Dermis microvascular lymphatic vessel endothelial cell (primary cell): ENCODE results near the gene SFTPB. TPM values are rescaled to one million over a fixed set of nuclear protein-coding genes. Genes with fewer than 3 reads are reported as not detected.
A peak's percentile ranks its signal among the peaks of the same experiment; 100 is the strongest.

Source experiments
- DNase-seq, 2 donors: peaks; one replicate each; pipeline versions ENCODE4 v3.0.0 to v3.0.0-alpha.2; 2010; ENCODE audit warnings: low read depth in 2 of 2
- total RNA-seq: library from RNA; depleted of rRNA; stranded (reverse); fragments of >200 nt; gene quantifications from 2 replicates; pipeline ENCODE4 v1.2.1, GENCODE V29; 2014

Gene SFTPB
- total RNA-seq, 1 donor from 2014 or later: not detected

GRCh38 chr2:85702800-85703199, 34.8 kb upstream of the SFTPB start:
- no peak for DNase-seq

GRCh38 chr2:85702172-85702571, 34.2 kb upstream of the SFTPB start:
- DNase-seq: peak in 1 of 2 donors; percentile 55

GRCh38 chr2:85699325-85699724, 31.3 kb upstream of the SFTPB start:
- DNase-seq: no peak

- no peak for DNase-seq
These were observed 30.9 kb upstream of the SFTPB start for GRCh38 chr2:85698880-85699254.

- DNase-seq: no peak
These were observed 30.3 kb upstream of the SFTPB start for GRCh38 chr2:85698184-85698879.

- DNase-seq: no peak
These were observed 29.7 kb upstream of the SFTPB start for GRCh38 chr2:85697716-85698115.

- no peak for DNase-seq
These were observed 29.1 kb upstream of the SFTPB start for GRCh38 chr2:85697096-85697495.

GRCh38 chr2:85695691-85696668, 28.0 kb upstream of the SFTPB start:
- no peak for DNase-seq

- no peak for DNase-seq
These were observed 27.1 kb upstream of the SFTPB start for GRCh38 chr2:85695121-85695520.

- DNase-seq: no peak
These were observed 26.3 kb upstream of the SFTPB start, which contains the start of gene GNLY for GRCh38 chr2:85694052-85695025. GNLY (plus strand) TSS chr2:85694358; CDS start chr2:85694419, 61 bp downstream.

- DNase-seq: no peak
These were observed 24.1 kb upstream of the SFTPB start for GRCh38 chr2:85692039-85692645.

- DNase-seq: no peak
These were observed 22.9 kb upstream of the SFTPB start for GRCh38 chr2:85690932-85691331.

- DNase-seq: no peak
These were observed 16.8 kb upstream of the SFTPB start for GRCh38 chr2:85684806-85685205.

GRCh38 chr2:85684380-85684779, 16.4 kb upstream of the SFTPB start:
- DNase-seq: no peak

GRCh38 chr2:85682378-85682777, 14.4 kb upstream of the SFTPB start:
- no peak for DNase-seq

GRCh38 chr2:85681776-85682175, 13.8 kb upstream of the SFTPB start:
- DNase-seq: no peak

- DNase-seq: peak; percentile 10 to 70
These were observed 13.4 kb upstream of the SFTPB start for GRCh38 chr2:85681372-85681763.

- DNase-seq: no peak
These were observed 12.8 kb upstream of the SFTPB start for GRCh38 chr2:85680707-85681371.

- peak; percentile 58 to 80 for DNase-seq
These were observed 11.0 kb upstream of the SFTPB start for GRCh38 chr2:85678794-85679672.
